AG10803 (cell line): ENCODE measurements around the gene PZP.

Source experiments
- DNase-seq: peaks from one replicate; pipeline ENCODE4 v3.0.0; 2010; ENCODE audit warnings: low read depth
- H3K4me3 ChIP-seq: 2 replicates; pipeline ENCODE4 v1.5.1; 2011; ENCODE audit warnings: mild to moderate bottlenecking, low read length, control low read depth
- CTCF ChIP-seq: conservative IDR thresholded peaks from 2 replicates; pipeline ENCODE4 v1.5.1; 2011; ENCODE audit warnings: mild to moderate bottlenecking, low read length, control low read depth, inconsistent platforms

Gene PZP

DNA sequence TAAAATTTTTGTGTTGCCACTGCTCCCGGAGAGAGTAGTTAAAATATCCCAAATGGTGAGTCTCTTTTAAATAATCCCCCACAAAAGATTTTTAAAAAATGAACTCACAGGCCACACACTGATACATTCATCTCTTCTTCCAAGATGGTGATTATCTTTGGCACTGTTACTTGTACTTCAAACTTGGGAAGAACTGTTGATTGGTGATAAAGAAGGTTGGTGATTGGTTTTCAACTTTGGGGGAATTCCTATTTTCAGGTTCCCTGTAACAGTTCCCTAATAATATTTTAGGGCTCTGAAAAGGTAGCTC, 99.0 kb downstream of the PZP start:
- no peak for TF ChIP-seq CTCF
- H3K4me3 ChIP-seq, result no peak overlapping the region
- no peak for DNase-seq

- TF ChIP-seq CTCF, result no peak
- no peak for DNase-seq
- no peak overlapping the region for H3K4me3 ChIP-seq
Observed at GRCh38 chr12:9108504-9109212, 99.5 kb downstream of the PZP start.

- no peak for DNase-seq
- no peak for TF ChIP-seq CTCF
- no peak overlapping the region for H3K4me3 ChIP-seq
Observed at GRCh38 chr12:9107542-9107873, 100.7 kb downstream of the PZP start.

GRCh38 chr12:9106610-9107541, 101.3 kb downstream of the PZP start:
- no peak for DNase-seq
- no peak overlapping the region for H3K4me3 ChIP-seq
- no peak for TF ChIP-seq CTCF

- DNase-seq, result no peak
- H3K4me3 ChIP-seq, result no peak overlapping the region
- no peak for TF ChIP-seq CTCF
Observed at GRCh38 chr12:9106067-9106466, 102.1 kb downstream of the PZP start.

GRCh38 chr12:9104767-9105423, 103.3 kb downstream of the PZP start:
- H3K4me3 ChIP-seq, result no peak overlapping the region
- TF ChIP-seq CTCF, result no peak
- DNase-seq, result no peak
